ENCODE measurements around the gene TSSK2. TPM values are rescaled to one million over a fixed set of nuclear protein-coding genes. Genes with fewer than 3 reads are reported as not detected.
"Not testable (repeated sequence)": the region's sequence is repeated elsewhere in the genome, so short reads cannot be mapped to it uniquely, and the experiment has no call there.

The TSSK2 gene
- total RNA-seq, 1 donor from 2014 or later = not detected

DNA sequence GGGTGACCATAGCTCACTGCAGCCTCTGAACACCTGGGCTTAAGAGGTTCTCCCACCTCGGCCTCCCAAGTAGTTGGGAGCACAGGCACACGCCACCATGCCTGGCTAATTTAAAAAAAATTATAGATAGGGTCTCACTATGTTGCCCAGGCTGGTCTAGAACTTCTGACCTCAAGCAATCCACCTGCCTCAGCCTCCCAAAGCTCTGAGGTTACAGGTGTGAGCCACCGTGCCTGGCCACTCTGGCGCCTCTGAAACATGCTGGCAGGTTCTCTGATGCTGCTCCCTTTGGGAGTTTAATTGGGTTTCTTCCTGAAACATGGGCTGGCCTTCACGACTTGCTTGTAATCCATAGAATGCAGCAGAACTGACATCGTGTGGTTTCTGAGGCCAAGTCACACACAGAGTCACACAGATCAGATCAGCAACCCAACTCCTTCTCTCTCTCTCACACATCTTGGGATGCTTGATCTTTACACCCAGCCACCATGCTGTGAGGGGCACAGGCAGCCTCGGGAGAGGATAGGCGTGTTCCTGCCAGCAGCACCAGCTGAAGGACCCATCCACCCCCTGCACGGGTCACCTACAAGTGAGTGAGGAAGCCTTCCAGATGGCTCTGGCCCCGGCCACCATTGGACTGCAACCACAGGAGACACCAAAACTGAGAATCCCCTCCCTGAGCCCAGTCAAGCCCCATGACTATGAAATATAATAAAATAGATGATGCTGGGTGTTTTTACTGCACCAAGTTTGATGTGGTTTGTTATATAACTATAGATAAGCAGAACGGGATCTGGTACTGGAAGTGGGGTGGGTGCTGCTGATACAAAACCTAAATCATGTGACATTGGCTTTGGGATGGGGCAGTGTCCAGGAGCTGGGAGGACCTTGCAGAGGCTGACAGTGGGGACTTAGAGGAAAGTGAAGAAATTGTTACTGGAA is 22.1 kb downstream of the TSSK2 start:
- Histone ChIP-seq H3K36me3 (ENCODE audit: insufficient read depth, low read length) (no peaks in the 10 kb centered on the region), H3K4me3 (ENCODE audit: insufficient read depth, low read depth, low read length) (no peak overlapping the region), H3K4me2 (ENCODE audit: low read length) (no peak overlapping the region), H3K79me2 (ENCODE audit: insufficient read depth, low read length) (no peaks in the 10 kb centered on the region), H3K9ac (ENCODE audit: low read length) (no peak overlapping the region), H3K4me1 (ENCODE audit: insufficient read depth, low read length) (no peaks in the 10 kb centered on the region), H4K20me1 (ENCODE audit: insufficient read depth, low read length) (no peaks in the 10 kb centered on the region), H2AFZ (ENCODE audit: low read depth, low read length) (no peak overlapping the region), H3K9me3 (ENCODE audit: insufficient read depth, low read depth, low read length) (no peaks in the 10 kb centered on the region), H3K27ac (ENCODE audit: low read depth, low read length) (no peak overlapping the region), H3K27me3 (ENCODE audit: insufficient read depth, low read length) (peaks cover 35% of the 10 kb centered on the region)
- H3K4me3 Mint-ChIP-seq (ENCODE audit: unreplicated experiment) = no peak overlapping the region
- H3K27ac Mint-ChIP-seq (ENCODE audit: unreplicated experiment) = peak overlapping the region; percentile 64
- TF ChIP-seq, protein P1, sequence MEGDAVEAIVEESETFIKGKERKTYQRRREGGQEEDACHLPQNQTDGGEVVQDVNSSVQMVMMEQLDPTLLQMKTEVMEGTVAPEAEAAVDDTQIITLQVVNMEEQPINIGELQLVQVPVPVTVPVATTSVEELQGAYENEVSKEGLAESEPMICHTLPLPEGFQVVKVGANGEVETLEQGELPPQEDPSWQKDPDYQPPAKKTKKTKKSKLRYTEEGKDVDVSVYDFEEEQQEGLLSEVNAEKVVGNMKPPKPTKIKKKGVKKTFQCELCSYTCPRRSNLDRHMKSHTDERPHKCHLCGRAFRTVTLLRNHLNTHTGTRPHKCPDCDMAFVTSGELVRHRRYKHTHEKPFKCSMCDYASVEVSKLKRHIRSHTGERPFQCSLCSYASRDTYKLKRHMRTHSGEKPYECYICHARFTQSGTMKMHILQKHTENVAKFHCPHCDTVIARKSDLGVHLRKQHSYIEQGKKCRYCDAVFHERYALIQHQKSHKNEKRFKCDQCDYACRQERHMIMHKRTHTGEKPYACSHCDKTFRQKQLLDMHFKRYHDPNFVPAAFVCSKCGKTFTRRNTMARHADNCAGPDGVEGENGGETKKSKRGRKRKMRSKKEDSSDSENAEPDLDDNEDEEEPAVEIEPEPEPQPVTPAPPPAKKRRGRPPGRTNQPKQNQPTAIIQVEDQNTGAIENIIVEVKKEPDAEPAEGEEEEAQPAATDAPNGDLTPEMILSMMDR (IDR thresholded peaks at IDR 0.05; ENCODE audit: insufficient read depth, low read depth, low read length) = no peak
- no peak for TF ChIP-seq EZH2 (IDR thresholded peaks at IDR 0.05; ENCODE audit: insufficient read depth, low read length)
- FAIRE-seq (no peak), DNase-seq (ENCODE audit: low read depth) (no peak)
- peaks cover 19% of the 10 kb centered on the region for H3K9me3 Mint-ChIP-seq (ENCODE audit: unreplicated experiment)
- H3K36me3 Mint-ChIP-seq (ENCODE audit: low read depth, unreplicated experiment) = peaks cover 9% of the 10 kb centered on the region
- H3K4me1 Mint-ChIP-seq (ENCODE audit: low read depth, unreplicated experiment) = no peaks in the 10 kb centered on the region
- H3K27me3 Mint-ChIP-seq (ENCODE audit: low read depth, unreplicated experiment) = peaks cover 52% of the 10 kb centered on the region

DNA sequence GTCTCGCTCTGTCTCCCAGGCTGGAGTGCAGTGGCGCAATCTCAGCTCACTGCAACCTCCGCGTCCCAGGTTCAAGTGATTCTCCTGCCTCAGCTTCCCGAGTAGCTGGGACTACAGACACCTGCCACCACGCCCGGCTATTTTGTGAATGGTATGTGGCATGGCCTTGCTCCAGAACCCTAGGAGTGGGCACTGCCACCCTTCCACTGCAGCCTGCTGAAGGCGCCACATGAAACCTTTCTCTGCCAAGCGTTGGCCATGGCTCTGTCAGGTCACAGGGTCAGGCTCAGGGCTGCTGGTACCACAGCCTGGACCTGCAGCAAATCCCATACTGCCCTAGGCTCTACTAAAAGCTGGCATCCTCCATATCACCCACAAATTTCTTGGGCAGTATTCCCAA is 25.0 kb downstream of the TSSK2 start:
- not testable (repeated sequence) for H4K20me1 ChIP-seq (ENCODE audit: insufficient read depth, low read length); H3K9ac ChIP-seq (ENCODE audit: low read length); DNase-seq (ENCODE audit: low read depth); H3K36me3 ChIP-seq (ENCODE audit: insufficient read depth, low read length); H2AFZ ChIP-seq (ENCODE audit: low read depth, low read length); H3K27ac ChIP-seq (ENCODE audit: low read depth, low read length); H3K4me2 ChIP-seq (ENCODE audit: low read length); H3K4me3 Mint-ChIP-seq (ENCODE audit: unreplicated experiment); H3K9me3 ChIP-seq (ENCODE audit: insufficient read depth, low read depth, low read length); H3K4me3 ChIP-seq (ENCODE audit: insufficient read depth, low read depth, low read length); H3K4me1 Mint-ChIP-seq (ENCODE audit: low read depth, unreplicated experiment); H3K79me2 ChIP-seq (ENCODE audit: insufficient read depth, low read length); H3K36me3 Mint-ChIP-seq (ENCODE audit: low read depth, unreplicated experiment); H3K4me1 ChIP-seq (ENCODE audit: insufficient read depth, low read length); FAIRE-seq; H3K27ac Mint-ChIP-seq (ENCODE audit: unreplicated experiment)
- H3K27me3 ChIP-seq (ENCODE audit: insufficient read depth, low read length) = peaks cover 20% of the 10 kb centered on the region
- Mint-ChIP-seq H3K27me3 (ENCODE audit: low read depth, unreplicated experiment) (peaks cover 58% of the 10 kb centered on the region), H3K9me3 (ENCODE audit: unreplicated experiment) (peaks cover 17% of the 10 kb centered on the region)

DNA sequence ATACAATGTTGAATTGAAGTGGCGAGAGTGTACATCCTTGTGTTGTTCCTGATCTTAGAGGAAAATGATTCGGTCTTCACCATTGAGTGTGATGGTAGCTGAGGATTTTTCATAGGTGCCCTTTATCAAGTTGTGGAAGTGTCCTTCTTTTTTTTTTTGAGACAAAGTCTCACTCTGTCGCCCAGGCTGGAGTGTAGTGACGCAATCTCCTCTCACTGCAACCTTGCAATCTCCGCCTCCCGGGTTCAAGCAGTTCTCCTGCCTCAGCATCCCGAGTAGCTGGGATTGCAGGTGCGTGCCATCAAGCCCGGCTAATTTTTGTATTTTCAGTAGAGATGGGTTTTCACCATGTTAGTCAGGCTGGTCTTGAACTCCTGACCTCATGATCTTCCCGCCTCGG is 27.5 kb downstream of the TSSK2 start:
- H3K4me3 Mint-ChIP-seq (ENCODE audit: unreplicated experiment) = not testable (repeated sequence)

More for the DNA sequence above, 27.5 kb downstream of the TSSK2 start:
- not testable (repeated sequence) for H3K4me1 Mint-ChIP-seq (ENCODE audit: low read depth, unreplicated experiment); H3K79me2 ChIP-seq (ENCODE audit: insufficient read depth, low read length); H3K4me3 ChIP-seq (ENCODE audit: insufficient read depth, low read depth, low read length); H3K4me1 ChIP-seq (ENCODE audit: insufficient read depth, low read length); H3K9me3 Mint-ChIP-seq (ENCODE audit: unreplicated experiment); H3K36me3 ChIP-seq (ENCODE audit: insufficient read depth, low read length); H3K4me2 ChIP-seq (ENCODE audit: low read length); DNase-seq (ENCODE audit: low read depth); H3K27ac ChIP-seq (ENCODE audit: low read depth, low read length); H3K36me3 Mint-ChIP-seq (ENCODE audit: low read depth, unreplicated experiment); FAIRE-seq; H3K9ac ChIP-seq (ENCODE audit: low read length); H4K20me1 ChIP-seq (ENCODE audit: insufficient read depth, low read length); H3K9me3 ChIP-seq (ENCODE audit: insufficient read depth, low read depth, low read length); H3K27me3 ChIP-seq (ENCODE audit: insufficient read depth, low read length); H3K27ac Mint-ChIP-seq (ENCODE audit: unreplicated experiment); H2AFZ ChIP-seq (ENCODE audit: low read depth, low read length)
- H3K27me3 Mint-ChIP-seq (ENCODE audit: low read depth, unreplicated experiment) = peaks cover 48% of the 10 kb centered on the region

Measured in astrocyte (in vitro differentiated cells and primary cell).